Raji (cell line): Measurements from ENCODE around the gene RBBP8.

Source experiments
- POLR2A ChIP-seq: IDR thresholded peaks from 2 replicates; pipeline ENCODE4 v1.6.1; 2011; ENCODE audit warnings: low read depth, low read length, control low read depth; ENCODE audit not compliant: insufficient read depth

The RBBP8 gene

GRCh38 chr18:22933966-22934423, 867 bp downstream of the RBBP8 start:
- peak; percentile 25; the same call in 1 of the 2 replicates for TF ChIP-seq POLR2A

- TF ChIP-seq POLR2A: no peak
Measured at GRCh38 chr18:22934789-22935188, 1.7 kb downstream of the RBBP8 start.

- no peak for TF ChIP-seq POLR2A
Measured at GRCh38 chr18:22935431-22935830, 2.3 kb downstream of the RBBP8 start.

GRCh38 chr18:22936515-22936914, 3.4 kb downstream of the RBBP8 start:
- no peak for TF ChIP-seq POLR2A

- TF ChIP-seq POLR2A: no peak
Measured at GRCh38 chr18:22939649-22940048, 6.5 kb downstream of the RBBP8 start.

GRCh38 chr18:22943847-22944246, 10.7 kb downstream of the RBBP8 start:
- TF ChIP-seq POLR2A: no peak

GRCh38 chr18:22946217-22946616, 13.1 kb downstream of the RBBP8 start:
- no peak for TF ChIP-seq POLR2A

GRCh38 chr18:22946846-22947245, 13.7 kb downstream of the RBBP8 start:
- TF ChIP-seq POLR2A: no peak

- TF ChIP-seq POLR2A: no peak
Measured at GRCh38 chr18:22951823-22952222, 18.7 kb downstream of the RBBP8 start.

- no peak for TF ChIP-seq POLR2A
Measured at GRCh38 chr18:22952525-22952924, 19.4 kb downstream of the RBBP8 start.

- TF ChIP-seq POLR2A: no peak
Measured at GRCh38 chr18:22956226-22956625, 23.1 kb downstream of the RBBP8 start.

- no peak for TF ChIP-seq POLR2A
Measured at GRCh38 chr18:22961156-22961555, 28.0 kb downstream of the RBBP8 start.

- no peak for TF ChIP-seq POLR2A
Measured at GRCh38 chr18:22962004-22962403, 28.9 kb downstream of the RBBP8 start.

- no peak for TF ChIP-seq POLR2A
Measured at GRCh38 chr18:22964116-22964515, 31.0 kb downstream of the RBBP8 start.

- TF ChIP-seq POLR2A: no peak
Measured at GRCh38 chr18:22964722-22965121, 31.6 kb downstream of the RBBP8 start.

GRCh38 chr18:22971038-22971437, 37.9 kb downstream of the RBBP8 start:
- TF ChIP-seq POLR2A: no peak

- TF ChIP-seq POLR2A: no peak
Measured at GRCh38 chr18:22974001-22974400, 40.9 kb downstream of the RBBP8 start.

- no peak for TF ChIP-seq POLR2A
Measured at GRCh38 chr18:22974707-22975106, 41.6 kb downstream of the RBBP8 start.

- no peak for TF ChIP-seq POLR2A
Measured at GRCh38 chr18:22975508-22975907, 42.4 kb downstream of the RBBP8 start.
